Inflammatory macrophage treated with lipopolysaccharide for 1 hour (primary cell): ENCODE data around the gene HPCAL4.

Source experiments
- DNase-seq, 2 donors: peaks; one replicate each; pipeline ENCODE4 v3.0.0-alpha.2; 2020 to 2022

HPCAL4 gene

GRCh38 chr1:39691383-39692151, at the start of gene HPCAL4:
TSS of gene HPCAL4 (minus strand) at chr1:39691433. CDS start at chr1:39684603, 6,830 bp downstream.
- peak; percentile 65 to 68 for DNase-seq

GRCh38 chr1:39738622-39739366, 47.6 kb upstream of the HPCAL4 start, which contains the start of gene PPIE:
TSS of gene PPIE (plus strand) at chr1:39738882. CDS start at chr1:39738901, 19 bp downstream.
- DNase-seq = peak; percentile 89 to 96

- DNase-seq = no peak
These were observed 46.4 kb upstream of the HPCAL4 start for GRCh38 chr1:39737546-39738169.

GRCh38 chr1:39735731-39736130, 44.5 kb upstream of the HPCAL4 start:
- no peak for DNase-seq

GRCh38 chr1:39733161-39733560, 41.9 kb upstream of the HPCAL4 start:
- DNase-seq = no peak

- DNase-seq = no peak
These were observed 41.5 kb upstream of the HPCAL4 start for GRCh38 chr1:39732730-39733129.

- DNase-seq = no peak
These were observed 38.6 kb upstream of the HPCAL4 start for GRCh38 chr1:39729842-39730241.

GRCh38 chr1:39729030-39729429, 37.8 kb upstream of the HPCAL4 start:
- peak in 1 of 2 donors; percentile 66 for DNase-seq

- DNase-seq = no peak
These were observed 36.7 kb upstream of the HPCAL4 start for GRCh38 chr1:39727932-39728317.

GRCh38 chr1:39727221-39727931, 36.1 kb upstream of the HPCAL4 start:
- DNase-seq = no peak

- no peak for DNase-seq
These were observed 35.4 kb upstream of the HPCAL4 start for GRCh38 chr1:39726600-39726999.

- no peak for DNase-seq
These were observed 31.3 kb upstream of the HPCAL4 start for GRCh38 chr1:39722495-39722894.

- no peak for DNase-seq
These were observed 30.4 kb upstream of the HPCAL4 start for GRCh38 chr1:39721664-39722063.

GRCh38 chr1:39720094-39720999, 29.1 kb upstream of the HPCAL4 start:
- DNase-seq = peak; percentile 27 to 89

GRCh38 chr1:39717809-39718208, 26.6 kb upstream of the HPCAL4 start:
- no peak for DNase-seq

GRCh38 chr1:39713557-39713956, 22.3 kb upstream of the HPCAL4 start:
- no peak for DNase-seq

GRCh38 chr1:39711966-39712340, 20.7 kb upstream of the HPCAL4 start:
- no peak for DNase-seq

GRCh38 chr1:39711104-39711965, 20.1 kb upstream of the HPCAL4 start:
- DNase-seq = no peak

GRCh38 chr1:39707506-39707905, 16.3 kb upstream of the HPCAL4 start:
- DNase-seq = no peak

GRCh38 chr1:39704757-39705156, 13.5 kb upstream of the HPCAL4 start:
- DNase-seq = no peak

- no peak for DNase-seq
These were observed 9.8 kb upstream of the HPCAL4 start for GRCh38 chr1:39701049-39701439.
